BJ (cell line): Measurements from ENCODE around the gene OMP. TPM values are rescaled to one million over a fixed set of nuclear protein-coding genes. Genes with fewer than 3 reads are reported as not detected.

Experiments used
- CTCF ChIA-PET: fragments of 350-600 bp; formaldehyde crosslinking; extraction: SDS; loops from one replicate; lab custom pipeline; 2021; ENCODE audit warnings: antibody characterized with exemption, inconsistent platforms; lab: Yijun Ruan, JAX
- POLR2A ChIA-PET: fragments of 300-600 bp; sonication (Branson Sonifier 250); formaldehyde crosslinking; extraction: SDS; loops from one replicate; lab custom pipeline; 2021; ENCODE audit warnings: antibody characterized with exemption; lab: Charles Lee
- DNase-seq: peaks from one replicate; pipeline ENCODE4 v3.0.0-alpha.2; 2011; ENCODE audit warnings: low read depth
- H3K27me3 ChIP-seq: 2 replicates; pipeline ENCODE4 v1.6.0; 2011; ENCODE audit warnings: low read length; ENCODE audit not compliant: control insufficient read depth, insufficient read depth
- H3K36me3 ChIP-seq: 2 replicates; pipeline ENCODE4 v1.5.1; 2011; ENCODE audit warnings: low read length; ENCODE audit not compliant: control insufficient read depth, insufficient read depth
- H3K4me3 ChIP-seq: 2 replicates; pipeline ENCODE4 v1.5.1; 2011; ENCODE audit warnings: low read depth, mild to moderate bottlenecking, control low read depth, low read length
- CTCF ChIP-seq: IDR thresholded peaks from 2 replicates; pipeline ENCODE4 v1.5.1; 2011; ENCODE audit warnings: low read depth, mild to moderate bottlenecking, control low read depth, inconsistent platforms, low read length, moderate library complexity; ENCODE audit not compliant: insufficient read depth
- polyA plus RNA-seq: library from polyadenylated mRNA; depleted of rRNA; stranded (reverse); fragments of >200 nt; gene quantifications from 2 replicates; pipeline ENCODE4 v1.2.3, GENCODE V29; 2011

The OMP gene
- polyA plus RNA-seq, 1 experiment = not detected

DNA sequence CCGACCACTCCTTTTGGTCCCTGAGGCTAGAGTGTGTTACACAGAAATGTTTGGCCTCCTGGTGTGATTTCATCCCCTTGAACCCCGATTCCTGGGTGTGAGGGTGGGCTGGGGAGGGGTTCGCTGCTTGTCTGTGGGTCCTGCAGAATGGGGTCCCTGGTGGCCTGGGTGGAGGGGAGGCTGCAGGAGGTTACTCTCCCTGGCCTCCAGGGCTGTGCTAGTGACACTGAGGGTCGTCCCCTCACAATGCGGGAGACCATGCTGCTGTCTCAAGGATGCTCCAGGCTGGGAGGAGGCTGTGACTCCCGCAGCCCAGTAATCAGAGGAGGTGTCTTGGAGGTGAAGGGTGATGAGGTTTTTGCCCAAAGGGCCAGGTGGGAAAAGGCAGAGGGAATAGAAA, 17.0 kb upstream of the OMP start:
- Histone ChIP-seq H3K27me3 (no peaks in the 10 kb centered on the region), H3K36me3 (peaks cover 5% of the 10 kb centered on the region), H3K4me3 (no peak overlapping the region)
- CTCF ChIA-PET = no interaction called here
- TF ChIP-seq CTCF = no peak
- no peak for DNase-seq
- POLR2A ChIA-PET = no interaction called here

DNA sequence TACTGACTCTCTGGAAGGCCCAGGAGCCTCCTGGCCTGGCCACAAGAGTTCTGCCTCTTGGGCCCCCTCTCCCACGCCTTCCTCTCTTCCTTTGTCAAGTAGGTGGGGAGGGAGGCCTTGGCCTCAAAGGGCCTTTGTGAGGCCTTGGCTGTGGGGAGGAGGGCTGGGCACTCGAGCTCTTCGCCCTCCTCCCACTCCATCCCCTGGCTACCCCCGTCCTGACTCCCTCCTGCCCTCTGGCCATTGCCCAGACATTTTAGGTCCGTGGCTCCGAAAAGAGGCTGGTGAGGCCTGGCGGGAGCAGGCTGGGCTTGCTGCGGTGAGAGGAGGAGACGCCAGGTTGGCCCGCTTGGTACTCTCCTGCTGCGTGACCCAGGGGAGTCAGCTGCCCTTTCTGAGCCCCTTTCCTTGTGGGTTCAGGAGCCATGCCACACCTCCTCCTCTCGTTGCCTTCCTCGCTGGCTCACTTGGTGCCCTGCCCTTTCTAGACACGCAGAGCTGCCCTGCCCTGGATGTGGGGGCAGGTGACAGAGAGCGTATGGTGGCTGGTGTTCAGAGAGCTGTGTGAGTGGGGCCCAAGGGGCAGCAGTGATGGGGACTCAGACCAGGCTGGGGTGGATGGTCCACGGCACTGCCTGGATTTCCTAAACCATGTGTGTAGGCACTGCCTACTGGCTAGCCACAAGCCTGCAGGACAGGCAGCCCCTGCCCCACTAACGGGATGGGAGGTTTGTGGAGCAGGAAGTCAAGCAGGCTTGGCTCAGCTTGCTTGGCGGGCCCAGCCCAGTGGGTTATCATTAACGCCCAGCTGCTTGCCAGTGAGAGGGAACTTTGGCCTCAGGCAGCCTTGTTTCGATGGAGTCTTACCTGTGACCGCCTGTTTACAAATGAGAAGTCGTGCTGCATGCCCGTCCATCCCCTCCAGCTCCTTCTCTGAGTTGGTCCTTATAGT, 15.8 kb upstream of the OMP start:
- Histone ChIP-seq H3K27me3 (no peaks in the 10 kb centered on the region), H3K36me3 (peaks cover 5% of the 10 kb centered on the region), H3K4me3 (no peak overlapping the region)
- DNase-seq = no peak
- no peak for TF ChIP-seq CTCF
- POLR2A ChIA-PET = no interaction called here
- CTCF ChIA-PET = interaction anchor here (0.7 to 1.3 kb wide), 2 partner anchors 13 to 39 kb away, joined by 5 to 6 read pairs; no protein-coding TSS in a partner anchor

GRCh38 chr11:77087723-77088225, 14.9 kb upstream of the OMP start:
- ChIA-PET CTCF (interaction anchor here (1.0 to 5.7 kb wide), 3 partner anchors 26 to 43 kb away, joined by 3 to 49 read pairs (median 3); no protein-coding TSS in a partner anchor), POLR2A (no interaction called here)
- Histone ChIP-seq H3K36me3 (peaks cover 5% of the 10 kb centered on the region), H3K27me3 (no peaks in the 10 kb centered on the region), H3K4me3 (no peak overlapping the region)
- no peak for TF ChIP-seq CTCF
- no peak for DNase-seq

GRCh38 chr11:77088236-77089003, 14.2 kb upstream of the OMP start:
- no peaks in the 10 kb centered on the region for H3K27me3 ChIP-seq
- ChIA-PET POLR2A (no interaction called here), CTCF (interaction anchor here (1.0 to 8.6 kb wide), 7 partner anchors 14 to 43 kb away, joined by 3 to 134 read pairs (median 41); partner anchors contain the start of gene OMP)
- no peak for TF ChIP-seq CTCF
- peaks cover 5% of the 10 kb centered on the region for H3K36me3 ChIP-seq
- H3K4me3 ChIP-seq = no peak overlapping the region
- no peak for DNase-seq
